Lung (tissue), 12 donors: ENCODE results near the gene BANK1. TPM values are rescaled to one million over a fixed set of nuclear protein-coding genes. Genes with fewer than 3 reads are reported as not detected.

ENCODE experiments used
- ATAC-seq: fragments of 200-7000 bp; cut with Tn5 transposase; one replicate; pipeline ENCODE4 v1.9.1; 2020; ENCODE audit warnings: moderate number of reproducible peaks; ENCODE audit not compliant: insufficient read depth, low FRiP score
- DNase-seq, 3 donors: peaks; one replicate each; pipeline ENCODE4 v3.0.0-alpha.2; 2013 to 2017
- H3K27ac ChIP-seq, 2 donors: one replicate each; pipeline ENCODE4 v1.5.1; 2013; ENCODE audit warnings: mild to moderate bottlenecking in 2 of 2, moderate library complexity in 2 of 2, control low read depth in 1 of 2, inconsistent platforms in 1 of 2, low read depth in 1 of 2, low read length in 1 of 2
- H3K27me3 ChIP-seq, 3 donors: one replicate each; pipeline ENCODE4 v1.5.1; 2013; ENCODE audit warnings: low read length in 2 of 3; ENCODE audit not compliant: control insufficient read depth in 3 of 3, insufficient read depth in 3 of 3
- H3K36me3 ChIP-seq, 4 donors: one replicate each; pipeline ENCODE4 v1.5.1; 2013; ENCODE audit warnings: low read length in 4 of 4, mild to moderate bottlenecking in 1 of 4, moderate library complexity in 1 of 4; ENCODE audit not compliant: control insufficient read depth in 4 of 4, insufficient read depth in 4 of 4
- H3K4me1 ChIP-seq, 5 donors: one replicate each; pipeline ENCODE4 v1.5.1; 2013; ENCODE audit warnings: low read length in 5 of 5, mild to moderate bottlenecking in 2 of 5, moderate library complexity in 1 of 5; ENCODE audit not compliant: control insufficient read depth in 5 of 5, insufficient read depth in 5 of 5
- H3K4me3 ChIP-seq: one replicate; pipeline ENCODE4 v1.5.1; 2013; ENCODE audit warnings: mild to moderate bottlenecking, control low read depth, moderate library complexity
- H3K9ac ChIP-seq, 2 donors: one replicate each; pipeline ENCODE4 v1.5.1; 2013; ENCODE audit warnings: low read length in 2 of 2, control low read depth in 1 of 2; ENCODE audit not compliant: insufficient read depth in 1 of 2
- H3K9me3 ChIP-seq, 4 donors: one replicate each; pipeline ENCODE4 v1.5.1; 2013; ENCODE audit warnings: low read length in 3 of 4, mild to moderate bottlenecking in 1 of 4, moderate library complexity in 1 of 4; ENCODE audit not compliant: control insufficient read depth in 4 of 4, insufficient read depth in 3 of 4
- WGBS, 2 donors: extraction: QIAGEN DNeasy Blood & Tissue Kit; methylation state at CpG; one replicate each; pipeline ENCODE4 v1.1.7; 2013; 5-methylcytosine and 5-hydroxymethylcytosine counted together
- polyA plus RNA-seq, 2 donors: library from polyadenylated mRNA; stranded (reverse); fragments of 200-250 nt; gene quantifications; one replicate each; pipeline ENCODE4 v1.2.1, GENCODE V29; 2013
- total RNA-seq, 2 donors: library from RNA; depleted of rRNA in 1 of 2; stranded (reverse); fragments of >200 nt in 1 of 2; gene quantifications; one replicate each; pipeline ENCODE4 v1.2.1, GENCODE V29; 2014 to 2021
- TF ChIP-seq, protein P1 (sequence below): IDR thresholded peaks from 2 replicates; pipeline ENCODE4 v1.5.1; 2012; ENCODE audit warnings: mild to moderate bottlenecking; ENCODE audit errors: control extremely low read depth, extremely low read depth
- donor health status: control.
- donor health status: control.
- donor health status: Bipolar disorder and iron deficiency.
- donor health status: healthy.
- donor health status: DM: yes; HTN: yes; CAD: no.

Gene BANK1
- total and polyA plus RNA-seq, 4 donors, result 7.0 to 20.5 (median 8.9) TPM

DNA sequence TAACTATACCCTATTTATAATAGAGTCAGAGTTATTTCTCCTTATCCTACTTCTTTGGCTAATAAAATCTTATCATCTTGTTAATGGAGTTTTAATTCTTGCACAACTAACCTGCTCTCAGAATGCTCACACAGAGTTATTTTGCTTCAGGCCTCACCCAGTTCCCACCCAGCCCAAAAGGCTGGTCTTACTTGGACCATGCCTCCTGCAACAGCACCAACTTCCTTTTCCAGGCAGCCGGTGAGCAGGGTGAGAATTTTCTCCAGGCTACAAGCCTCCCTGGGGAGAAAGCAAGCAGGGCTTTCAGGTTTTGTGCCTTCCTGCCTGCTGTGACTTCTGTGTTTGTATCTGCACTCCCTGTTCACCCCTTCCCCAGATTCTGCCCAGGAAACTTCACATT is 29.1 kb upstream of the BANK1 start:
- TF ChIP-seq, protein P1, sequence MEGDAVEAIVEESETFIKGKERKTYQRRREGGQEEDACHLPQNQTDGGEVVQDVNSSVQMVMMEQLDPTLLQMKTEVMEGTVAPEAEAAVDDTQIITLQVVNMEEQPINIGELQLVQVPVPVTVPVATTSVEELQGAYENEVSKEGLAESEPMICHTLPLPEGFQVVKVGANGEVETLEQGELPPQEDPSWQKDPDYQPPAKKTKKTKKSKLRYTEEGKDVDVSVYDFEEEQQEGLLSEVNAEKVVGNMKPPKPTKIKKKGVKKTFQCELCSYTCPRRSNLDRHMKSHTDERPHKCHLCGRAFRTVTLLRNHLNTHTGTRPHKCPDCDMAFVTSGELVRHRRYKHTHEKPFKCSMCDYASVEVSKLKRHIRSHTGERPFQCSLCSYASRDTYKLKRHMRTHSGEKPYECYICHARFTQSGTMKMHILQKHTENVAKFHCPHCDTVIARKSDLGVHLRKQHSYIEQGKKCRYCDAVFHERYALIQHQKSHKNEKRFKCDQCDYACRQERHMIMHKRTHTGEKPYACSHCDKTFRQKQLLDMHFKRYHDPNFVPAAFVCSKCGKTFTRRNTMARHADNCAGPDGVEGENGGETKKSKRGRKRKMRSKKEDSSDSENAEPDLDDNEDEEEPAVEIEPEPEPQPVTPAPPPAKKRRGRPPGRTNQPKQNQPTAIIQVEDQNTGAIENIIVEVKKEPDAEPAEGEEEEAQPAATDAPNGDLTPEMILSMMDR, result no peak
- Histone ChIP-seq H3K4me3 (no peak overlapping the region), H3K9me3 (peaks cover 0 to 1% (median 0%) of the 10 kb centered on the region in 4 donors), H3K36me3 (no peaks in the 10 kb centered on the region), H3K9ac (no peak overlapping the region), H3K4me1 (no peaks in the 10 kb centered on the region), H3K27ac (no peak overlapping the region), H3K27me3 (no peaks in the 10 kb centered on the region)
- ATAC-seq (no peak), DNase-seq (no peak)
- WGBS, 2 donors, result 30 to 61% methylated on average over 1 of the region's 1 CpG

DNA sequence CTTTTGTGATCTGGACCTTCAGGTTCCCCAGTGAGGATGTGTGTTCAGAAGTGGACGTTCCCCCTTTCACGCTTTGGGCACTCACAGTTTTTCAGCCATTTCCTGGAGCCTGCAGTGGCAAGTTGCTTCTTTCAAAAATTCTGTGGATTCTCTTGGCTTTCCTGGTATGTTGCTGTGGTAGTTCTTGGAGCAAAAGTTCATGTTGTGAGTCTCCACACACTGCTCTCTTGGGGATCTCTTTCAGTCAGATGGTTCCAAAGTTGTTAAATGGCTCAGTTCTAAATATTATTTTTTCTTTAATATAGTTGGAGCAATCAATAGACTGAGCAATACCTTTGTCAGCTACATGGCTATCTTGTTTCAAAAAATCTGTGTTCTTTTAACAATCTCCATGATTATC is 28.5 kb upstream of the BANK1 start:
- TF ChIP-seq, protein P1, result no peak
- H3K27ac ChIP-seq, result no peak overlapping the region
- 63 to 76% methylated on average over 2 of the region's 2 CpGs for WGBS, 2 donors
- H3K27me3 ChIP-seq, result no peaks in the 10 kb centered on the region
- ATAC-seq (no peak), DNase-seq (no peak)
- no peaks in the 10 kb centered on the region for H3K36me3 ChIP-seq
- no peaks in the 10 kb centered on the region for H3K4me1 ChIP-seq
- no peak overlapping the region for H3K9ac ChIP-seq
- no peak overlapping the region for H3K4me3 ChIP-seq
- peaks cover 0 to 1% (median 0%) of the 10 kb centered on the region in 4 donors for H3K9me3 ChIP-seq

DNA sequence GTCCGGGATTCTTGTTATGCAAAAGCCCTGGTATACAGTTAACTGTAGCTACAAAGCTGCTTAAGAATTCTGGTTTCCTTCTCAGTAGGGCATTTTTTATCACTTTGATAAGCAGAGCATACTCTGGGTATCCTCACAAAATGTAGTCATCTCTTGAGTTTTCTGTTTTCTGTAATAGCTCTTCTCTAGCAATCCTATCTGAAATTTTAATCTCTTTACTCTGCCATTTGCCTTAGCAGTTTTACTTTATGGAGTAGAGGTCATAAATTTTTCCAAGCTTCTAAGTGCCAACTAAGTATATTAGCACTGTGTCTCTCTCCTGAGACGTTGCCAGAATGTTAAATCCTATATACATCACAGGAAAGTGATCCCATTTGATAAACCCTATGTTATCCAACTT is 28.0 kb upstream of the BANK1 start:
- no peaks in the 10 kb centered on the region for H3K36me3 ChIP-seq
- H3K27me3 ChIP-seq, result no peaks in the 10 kb centered on the region
- 64 to 81% methylated on average over 2 of the region's 2 CpGs for WGBS, 2 donors
- TF ChIP-seq, protein P1, result no peak
- peaks cover 0 to 1% (median 0%) of the 10 kb centered on the region in 4 donors for H3K9me3 ChIP-seq
- no peak overlapping the region for H3K4me3 ChIP-seq
- no peaks in the 10 kb centered on the region for H3K4me1 ChIP-seq
- DNase-seq, result no peak
- no peak overlapping the region for H3K27ac ChIP-seq
- no peak overlapping the region for H3K9ac ChIP-seq
- no peak for ATAC-seq

DNA sequence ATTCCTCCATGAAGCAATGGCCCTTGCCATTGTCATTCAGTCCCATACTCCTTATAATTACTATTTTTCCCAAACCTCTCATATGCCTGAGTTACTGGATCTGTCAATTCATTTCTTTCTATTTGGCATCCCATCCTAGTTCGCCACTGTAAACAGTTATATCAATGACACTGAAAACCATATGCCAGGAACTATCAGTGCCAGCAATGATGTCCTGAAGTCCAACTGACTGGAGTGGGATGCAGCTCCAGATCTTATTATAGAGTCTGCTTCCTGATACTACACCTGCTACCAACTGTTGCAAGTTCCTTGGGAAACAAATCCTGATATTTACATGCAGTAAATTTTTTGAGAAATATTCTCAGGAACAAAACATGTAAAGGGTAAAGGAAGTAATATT is 27.0 kb upstream of the BANK1 start:
- Histone ChIP-seq H3K4me3 (no peak overlapping the region), H3K9me3 (no peaks in the 10 kb centered on the region), H3K4me1 (no peaks in the 10 kb centered on the region), H3K27me3 (no peaks in the 10 kb centered on the region), H3K9ac (no peak overlapping the region), H3K27ac (no peak overlapping the region), H3K36me3 (no peaks in the 10 kb centered on the region)
- WGBS, 2 donors, result 91 to 97% methylated on average over 1 of the region's 1 CpG
- no peak for ATAC-seq
- no peak for DNase-seq
- TF ChIP-seq, protein P1, result no peak
